GM10847 (cell line): ENCODE data around the gene TMEM94.

Experiments
- POLR2A ChIP-seq: IDR thresholded peaks from 2 replicates; pipeline ENCODE4 v1.6.1; 2011; ENCODE audit not compliant: insufficient read length; ENCODE audit errors: extremely low read depth

TMEM94 gene

DNA sequence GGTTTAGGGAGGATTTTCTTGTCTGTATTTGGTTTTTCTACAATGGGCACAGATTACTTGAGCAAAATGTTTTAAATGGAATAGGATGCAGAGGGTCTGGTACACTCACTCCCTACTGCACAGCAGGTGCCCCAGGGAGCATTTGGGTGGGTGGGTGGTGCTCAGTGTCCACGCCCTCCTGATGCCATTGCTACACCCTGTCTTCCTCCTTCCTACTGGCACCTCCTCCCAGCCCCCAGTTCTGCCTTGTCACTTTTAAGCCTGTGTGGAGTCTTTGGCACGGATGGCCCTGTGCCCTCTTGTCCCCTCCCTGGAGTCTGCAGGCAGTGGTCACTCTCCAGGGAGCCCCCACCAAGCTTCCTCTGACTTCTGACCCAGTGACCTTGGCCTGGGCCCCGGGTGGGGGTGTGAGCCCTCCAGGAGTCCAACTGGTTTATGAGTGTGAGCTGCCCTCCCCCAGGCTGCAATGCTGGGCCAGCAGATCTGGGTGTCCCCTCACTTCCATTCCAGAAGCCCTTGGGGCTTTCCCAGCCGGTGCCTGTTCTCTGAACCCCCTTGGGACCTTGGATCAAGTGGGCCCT is 84.6 kb downstream of the TMEM94 start:
- no peak for TF ChIP-seq POLR2A

- TF ChIP-seq POLR2A, result no peak
Observed at GRCh38 chr17:75542229-75542628, 85.8 kb downstream of the TMEM94 start.

DNA sequence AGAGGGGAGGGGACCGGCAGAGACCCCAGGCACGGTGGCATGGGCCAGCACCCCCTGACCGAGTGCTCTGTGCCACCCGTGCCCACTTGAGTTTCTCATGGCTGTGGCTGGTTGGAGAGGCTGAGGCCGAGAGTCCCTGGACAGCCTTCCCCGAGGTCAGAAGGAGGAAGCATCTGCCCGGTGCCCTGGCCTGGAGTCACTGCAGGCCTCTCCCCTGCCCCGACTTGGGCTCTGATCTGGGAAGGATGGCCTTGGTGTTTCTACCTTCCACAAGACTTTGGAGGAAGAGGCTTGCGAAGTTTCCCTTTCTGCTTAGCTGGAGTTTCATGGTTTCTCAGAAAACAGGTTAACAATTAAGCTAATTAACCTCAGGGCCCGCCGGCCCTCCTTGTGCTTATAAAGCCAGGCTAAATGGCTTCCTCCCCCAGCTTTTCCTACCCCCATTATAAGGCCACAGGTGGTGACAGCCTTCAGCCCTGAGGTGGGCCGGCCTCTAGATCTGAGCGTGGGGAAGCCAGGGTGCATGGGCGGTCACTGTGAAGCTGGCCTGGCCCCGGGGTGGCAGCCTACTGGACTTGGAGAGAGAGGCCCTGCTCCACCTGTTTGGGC is 86.4 kb downstream of the TMEM94 start:
- TF ChIP-seq POLR2A, result no peak

- no peak for TF ChIP-seq POLR2A
Observed at GRCh38 chr17:75544250-75544649, 87.8 kb downstream of the TMEM94 start.

DNA sequence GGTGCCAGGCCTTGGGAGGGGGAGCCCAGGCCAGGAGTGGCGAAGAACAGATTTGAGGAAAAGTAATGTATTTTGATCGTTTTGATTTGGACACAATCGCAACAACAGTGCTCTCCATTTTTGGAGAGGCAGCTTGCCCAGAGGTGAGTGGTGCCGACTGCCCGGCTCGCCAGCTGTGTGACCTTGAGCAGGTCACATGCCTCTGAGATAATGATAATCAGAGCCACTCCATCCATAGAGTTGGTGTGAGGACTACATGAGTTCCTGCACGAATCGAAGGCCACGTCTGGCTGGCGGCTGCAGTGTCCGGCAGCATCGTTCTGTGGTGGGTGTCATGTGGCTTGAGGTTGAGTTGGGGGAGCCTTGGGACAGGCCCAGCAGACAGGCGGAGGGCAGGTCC is 89.7 kb downstream of the TMEM94 start:
- no peak for TF ChIP-seq POLR2A

DNA sequence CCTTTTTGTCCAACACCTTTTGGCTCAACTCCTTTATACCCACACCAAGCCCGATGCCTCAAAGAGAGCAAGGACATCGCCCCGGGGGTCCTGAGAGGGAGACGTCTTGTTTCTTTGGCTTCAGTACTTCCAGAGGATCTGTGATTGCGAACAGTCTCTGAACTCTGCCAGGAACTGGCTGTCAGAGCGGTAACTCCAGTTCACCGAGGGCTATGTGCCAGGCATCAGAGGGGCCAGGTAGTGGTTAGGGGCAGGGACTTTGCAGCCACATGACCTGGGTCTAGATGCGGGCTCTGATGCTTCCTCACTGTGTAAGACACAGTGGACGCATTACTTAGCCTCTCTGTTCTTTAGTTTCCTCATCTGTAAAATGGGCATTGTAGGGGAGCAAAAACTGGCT is 90.7 kb downstream of the TMEM94 start:
- TF ChIP-seq POLR2A, result no peak

- TF ChIP-seq POLR2A, result no peak
Observed at GRCh38 chr17:75548813-75549212, 92.4 kb downstream of the TMEM94 start.
